GM12878 (cell line): ENCODE measurements around the gene DNAJC19. TPM values are rescaled to one million over a fixed set of nuclear protein-coding genes. Genes with fewer than 3 reads are reported as not detected.
A peak's percentile ranks its signal among the peaks of the same experiment; 100 is the strongest.

Experiments
- ATAC-seq: fragments of 200-7000 bp; cut with Tn5 transposase; 3 replicates; pipeline ENCODE4 v1.9.1; 2020; ENCODE audit warnings: mild to moderate bottlenecking, moderate library complexity
- BruUV-seq: library from RNA; stranded (reverse); fragments of 400-500 nt; replicated peaks from 2 replicates; lab custom pipeline; 2021; lab: Mats Ljungman, UMichigan
- CTCF ChIA-PET: fragments of 300-600 bp; sonication (Branson Sonifier 250); formaldehyde crosslinking; extraction: SDS; loops from one replicate; lab custom pipeline; 2021; ENCODE audit warnings: inconsistent platforms; lab: Yijun Ruan, JAX
- POLR2A ChIA-PET: fragments of 350-600 bp; formaldehyde crosslinking; extraction: SDS; loops from one replicate; lab custom pipeline; 2021; ENCODE audit warnings: inconsistent platforms; lab: Charles Lee
- RAD21 ChIA-PET: fragments of 300-600 bp; sonication (Branson Sonifier 250); formaldehyde crosslinking; loops from one replicate; lab custom pipeline; 2023; ENCODE audit warnings: antibody characterized with exemption; ENCODE audit not compliant: unreplicated experiment; lab: Charles Lee
- SMC1A ChIA-PET: fragments of 300-600 bp; sonication (Branson Sonifier 250); formaldehyde crosslinking; loops from one replicate; lab custom pipeline; 2023; ENCODE audit not compliant: unreplicated experiment, uncharacterized antibody; lab: Charles Lee
- DNase-seq: peaks from one replicate; pipeline ENCODE4 v3.0.0-alpha.2; 2011; ENCODE audit warnings: low read depth, low spot score
- FAIRE-seq: peaks from 3 replicates; lab custom pipeline; 2011; peaks lifted over from hg19 to GRCh38; lab: Jason Lieb, UNC
- H2AFZ ChIP-seq: 2 replicates; pipeline ENCODE4 v1.6.0; 2011; ENCODE audit warnings: low read depth, low read length, control low read depth; ENCODE audit not compliant: control insufficient read depth
- H3K27ac ChIP-seq: 2 replicates; pipeline ENCODE4 v1.5.1; 2011; ENCODE audit warnings: control low read depth; ENCODE audit not compliant: control insufficient read depth, insufficient read depth
- H3K27me3 ChIP-seq, 2 experiments: replicated peaks in 1 of 2; 2 replicates each; pipeline versions ENCODE4 v1.6.0 to v1.6.1; 2011; ENCODE audit warnings: low read length in 1 of 2; ENCODE audit not compliant: control insufficient read depth in 2 of 2, insufficient read depth in 2 of 2
- H3K36me3 ChIP-seq, 2 experiments: 2 replicates each; pipeline ENCODE4 v1.5.1; 2011; ENCODE audit warnings: low read length in 1 of 2; ENCODE audit not compliant: control insufficient read depth in 2 of 2, insufficient read depth in 2 of 2
- H3K4me1 ChIP-seq: 2 replicates; pipeline ENCODE4 v1.6.1; 2011; ENCODE audit warnings: mild to moderate bottlenecking, low read length, moderate library complexity, mixed read lengths; ENCODE audit not compliant: control insufficient read depth, insufficient read depth
- H3K4me2 ChIP-seq: 2 replicates; pipeline ENCODE4 v1.6.0; 2011; ENCODE audit warnings: control low read depth; ENCODE audit not compliant: control insufficient read depth, insufficient read depth
- H3K4me3 ChIP-seq: fragments of 200-600 bp; sonication (generic); 2 replicates; pipeline ENCODE4 v1.5.1; 2016
- H3K79me2 ChIP-seq: 2 replicates; pipeline ENCODE4 v1.6.0; 2011; ENCODE audit warnings: low read length; ENCODE audit not compliant: control insufficient read depth, insufficient read depth
- H3K9ac ChIP-seq: 2 replicates; pipeline ENCODE4 v1.8.0; 2011; ENCODE audit warnings: low read length, control low read depth, mixed read lengths; ENCODE audit not compliant: control insufficient read depth, insufficient read depth
- H3K9me3 ChIP-seq: replicated peaks from 3 replicates; pipeline ENCODE4 v1.5.1; 2011; ENCODE audit warnings: mild to moderate bottlenecking, low read length; ENCODE audit not compliant: control insufficient read depth, insufficient read depth
- H4K20me1 ChIP-seq: 2 replicates; pipeline ENCODE4 v1.6.0; 2011; ENCODE audit not compliant: control insufficient read depth, insufficient read depth
- HDGF ChIP-seq: fragments of 450-650 bp; IDR thresholded peaks from 2 replicates; pipeline ENCODE4 v1.6.1; 2016; ENCODE audit warnings: antibody characterized with exemption
- RUNX3 ChIP-seq: IDR thresholded peaks from 2 replicates; pipeline ENCODE4 v1.6.1; 2012; ENCODE audit warnings: low read length, inconsistent platforms
- SP1 ChIP-seq: IDR thresholded peaks from one replicate; pipeline ENCODE4 v1.6.1; 2011; ENCODE audit warnings: low read depth, low read length
- ZBTB33 ChIP-seq: fragments of 450-650 bp; IDR thresholded peaks from 2 replicates; pipeline ENCODE4 v1.6.1; 2017; ENCODE audit warnings: mild to moderate bottlenecking
- ZNF384 ChIP-seq: IDR thresholded peaks from 2 replicates; pipeline ENCODE4 v1.6.1; 2012; ENCODE audit warnings: low read depth, mild to moderate bottlenecking, low read length, improper control_type of control experiment, borderline replicate concordance
- WGBS: methylation state at CpG from one replicate; pipeline ENCODE4 v1.1.6; 2016; ENCODE audit warnings: low lambda C conversion rate; ENCODE audit not compliant: insufficient replicate concordance, insufficient coverage; ENCODE audit errors: missing lambda C conversion rate; 5-methylcytosine and 5-hydroxymethylcytosine counted together
- in situ Hi-C: fragments of 300-500 bp; cut with MboI; formaldehyde crosslinking; loops from 9 replicates; pipeline ENCODE4 v1.14.3; 2018; ENCODE audit warnings: mixed read lengths
- intact Hi-C: fragments of 100-400 bp; cut with micrococcal nuclease; formaldehyde crosslinking; loops from one replicate; pipeline ENCODE4 v1.14.2; 2022; ENCODE audit not compliant: unreplicated experiment
- polyA plus RNA-seq, 11 experiments: library from polyadenylated mRNA; depleted of rRNA in 4 of 11; unstranded in 6 of 11; stranded (reverse) in 5 of 11; fragments of >200 nt; fragmentation: Nextera tagmentation in 4 of 11; fragmentation: Illumina TruSeq in 1 of 11; extraction: Ambion mirVana in 4 of 11; extraction: Trizol in 1 of 11; gene quantifications; 1 replicate in 1 of 11; 2 replicates in 10 of 11; pipeline versions ENCODE4 v1.2.1 to v1.2.3, GENCODE V29; 2011 to 2016; ENCODE audit warnings: inconsistent platforms in 2 of 11, missing spikeins in 2 of 11, low read depth in 1 of 11
- total RNA-seq, 4 experiments: library from RNA; depleted of rRNA in 3 of 4; stranded (reverse); fragments of >200 nt in 3 of 4; fragmentation: Illumina TruSeq in 1 of 4; extraction: Trizol in 1 of 4; gene quantifications; 2 replicates each; pipeline versions ENCODE4 v1.2.1 to v1.2.3, GENCODE V29; 2013 to 2021
- TF ChIP-seq, protein P1 (sequence below): IDR thresholded peaks from 2 replicates; pipeline ENCODE4 v1.6.1; 2011; ENCODE audit warnings: borderline replicate concordance, low read depth, mild to moderate bottlenecking, moderate library complexity, mixed read lengths, low read length; ENCODE audit not compliant: insufficient read depth; ENCODE audit errors: extremely low read length
- TF ChIP-seq, protein P2 (sequence below): IDR thresholded peaks from 2 replicates; pipeline ENCODE4 v1.6.1; 2012; ENCODE audit warnings: improper control_type of control experiment, low read depth, low read length; ENCODE audit not compliant: insufficient replicate concordance

DNAJC19 gene
- total and polyA plus RNA-seq, 10 of the 15 experiments (the other 5 are each of a cell fraction or from before 2014, with no cell fraction given) = 29.8 to 136 (median 51.3) TPM

GRCh38 chr3:180973543-180973942, 16.0 kb downstream of the DNAJC19 start:
- Histone ChIP-seq H2AFZ (no peak overlapping the region), H4K20me1 (no peaks in the 10 kb centered on the region), H3K9ac (no peak overlapping the region), H3K36me3 (peaks cover 2 to 23% of the 10 kb centered on the region in 2 experiments), H3K4me3 (no peak overlapping the region)
- FAIRE-seq (no peak), DNase-seq (no peak)
- SMC1A ChIA-PET = interaction anchor here (1.5 to 1.8 kb wide), 2 partner anchors 10 to 11 kb away, joined by 4 read pairs; no protein-coding TSS in a partner anchor
- 51% methylated on average over 2 of the region's 2 CpGs for WGBS
- RAD21 ChIA-PET = no interaction called here
- no TSS peak for BruUV-seq
- intact Hi-C loops = no loop called here
- in situ Hi-C loops = no loop called here
- TF ChIP-seq, protein P1, sequence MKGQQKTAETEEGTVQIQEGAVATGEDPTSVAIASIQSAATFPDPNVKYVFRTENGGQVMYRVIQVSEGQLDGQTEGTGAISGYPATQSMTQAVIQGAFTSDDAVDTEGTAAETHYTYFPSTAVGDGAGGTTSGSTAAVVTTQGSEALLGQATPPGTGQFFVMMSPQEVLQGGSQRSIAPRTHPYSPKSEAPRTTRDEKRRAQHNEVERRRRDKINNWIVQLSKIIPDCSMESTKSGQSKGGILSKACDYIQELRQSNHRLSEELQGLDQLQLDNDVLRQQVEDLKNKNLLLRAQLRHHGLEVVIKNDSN = no peak
- TF ChIP-seq SP1 = no peak
- TF ChIP-seq ZBTB33 = no peak
- peak; percentile 67 for TF ChIP-seq RUNX3
- TF ChIP-seq ZNF384 = no peak
- TF ChIP-seq HDGF = no peak
- TF ChIP-seq, protein P2, sequence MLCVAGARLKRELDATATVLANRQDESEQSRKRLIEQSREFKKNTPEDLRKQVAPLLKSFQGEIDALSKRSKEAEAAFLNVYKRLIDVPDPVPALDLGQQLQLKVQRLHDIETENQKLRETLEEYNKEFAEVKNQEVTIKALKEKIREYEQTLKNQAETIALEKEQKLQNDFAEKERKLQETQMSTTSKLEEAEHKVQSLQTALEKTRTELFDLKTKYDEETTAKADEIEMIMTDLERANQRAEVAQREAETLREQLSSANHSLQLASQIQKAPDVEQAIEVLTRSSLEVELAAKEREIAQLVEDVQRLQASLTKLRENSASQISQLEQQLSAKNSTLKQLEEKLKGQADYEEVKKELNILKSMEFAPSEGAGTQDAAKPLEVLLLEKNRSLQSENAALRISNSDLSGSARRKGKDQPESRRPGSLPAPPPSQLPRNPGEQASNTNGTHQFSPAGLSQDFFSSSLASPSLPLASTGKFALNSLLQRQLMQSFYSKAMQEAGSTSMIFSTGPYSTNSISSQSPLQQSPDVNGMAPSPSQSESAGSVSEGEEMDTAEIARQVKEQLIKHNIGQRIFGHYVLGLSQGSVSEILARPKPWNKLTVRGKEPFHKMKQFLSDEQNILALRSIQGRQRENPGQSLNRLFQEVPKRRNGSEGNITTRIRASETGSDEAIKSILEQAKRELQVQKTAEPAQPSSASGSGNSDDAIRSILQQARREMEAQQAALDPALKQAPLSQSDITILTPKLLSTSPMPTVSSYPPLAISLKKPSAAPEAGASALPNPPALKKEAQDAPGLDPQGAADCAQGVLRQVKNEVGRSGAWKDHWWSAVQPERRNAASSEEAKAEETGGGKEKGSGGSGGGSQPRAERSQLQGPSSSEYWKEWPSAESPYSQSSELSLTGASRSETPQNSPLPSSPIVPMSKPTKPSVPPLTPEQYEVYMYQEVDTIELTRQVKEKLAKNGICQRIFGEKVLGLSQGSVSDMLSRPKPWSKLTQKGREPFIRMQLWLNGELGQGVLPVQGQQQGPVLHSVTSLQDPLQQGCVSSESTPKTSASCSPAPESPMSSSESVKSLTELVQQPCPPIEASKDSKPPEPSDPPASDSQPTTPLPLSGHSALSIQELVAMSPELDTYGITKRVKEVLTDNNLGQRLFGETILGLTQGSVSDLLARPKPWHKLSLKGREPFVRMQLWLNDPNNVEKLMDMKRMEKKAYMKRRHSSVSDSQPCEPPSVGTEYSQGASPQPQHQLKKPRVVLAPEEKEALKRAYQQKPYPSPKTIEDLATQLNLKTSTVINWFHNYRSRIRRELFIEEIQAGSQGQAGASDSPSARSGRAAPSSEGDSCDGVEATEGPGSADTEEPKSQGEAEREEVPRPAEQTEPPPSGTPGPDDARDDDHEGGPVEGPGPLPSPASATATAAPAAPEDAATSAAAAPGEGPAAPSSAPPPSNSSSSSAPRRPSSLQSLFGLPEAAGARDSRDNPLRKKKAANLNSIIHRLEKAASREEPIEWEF = no peak
- TF ChIP-seq, all 136 proteins: peak for 1
- Histone ChIP-seq H3K4me1 (peaks cover 4% of the 10 kb centered on the region), H3K27me3 (no peaks in the 10 kb centered on the region), H3K79me2 (no peaks in the 10 kb centered on the region), H3K9me3 (no peaks in the 10 kb centered on the region; the same call in 2 of the 3 replicates), H3K4me2 (peak overlapping the region; percentile 22; the same call in 1 of the 2 replicates), H3K27ac (peak overlapping the region; percentile 13; the same call in 1 of the 2 replicates)
- ChIA-PET POLR2A (no interaction called here), CTCF (interaction anchor here (1.3 kb wide), 1 partner anchor 15 kb away, joined by 4 read pairs; no protein-coding TSS in a partner anchor)
- ATAC-seq = peak; percentile 64
